T1000 (cell line): Measurements from ENCODE around the gene MAP3K20.

Experiments used
- DNase-seq: peaks from one replicate; lab custom pipeline; 2025; ENCODE audit warnings: mixed read lengths; lab: John Stamatoyannopoulos, UW

MAP3K20 gene

DNA sequence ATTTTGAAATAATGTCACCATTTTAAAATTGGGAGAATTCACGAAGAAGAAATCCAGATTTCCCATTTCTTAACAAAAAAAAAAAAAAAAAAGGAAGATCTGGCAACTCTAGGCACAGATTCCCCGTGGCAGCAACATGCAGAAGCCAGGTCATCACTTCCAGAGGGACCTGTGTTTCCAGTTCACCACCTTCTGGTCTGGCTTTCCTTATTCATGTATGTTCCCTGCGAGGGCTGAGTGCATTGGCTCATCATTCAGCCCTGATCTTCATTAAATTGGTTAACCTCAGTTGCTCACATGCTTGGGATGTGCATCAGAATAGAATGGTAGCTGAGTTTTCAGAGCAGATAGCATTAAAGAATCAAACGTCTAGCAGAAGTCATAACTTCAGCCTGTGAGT lies 25.0 kb upstream of the MAP3K20 start:
- no peak for DNase-seq

DNA sequence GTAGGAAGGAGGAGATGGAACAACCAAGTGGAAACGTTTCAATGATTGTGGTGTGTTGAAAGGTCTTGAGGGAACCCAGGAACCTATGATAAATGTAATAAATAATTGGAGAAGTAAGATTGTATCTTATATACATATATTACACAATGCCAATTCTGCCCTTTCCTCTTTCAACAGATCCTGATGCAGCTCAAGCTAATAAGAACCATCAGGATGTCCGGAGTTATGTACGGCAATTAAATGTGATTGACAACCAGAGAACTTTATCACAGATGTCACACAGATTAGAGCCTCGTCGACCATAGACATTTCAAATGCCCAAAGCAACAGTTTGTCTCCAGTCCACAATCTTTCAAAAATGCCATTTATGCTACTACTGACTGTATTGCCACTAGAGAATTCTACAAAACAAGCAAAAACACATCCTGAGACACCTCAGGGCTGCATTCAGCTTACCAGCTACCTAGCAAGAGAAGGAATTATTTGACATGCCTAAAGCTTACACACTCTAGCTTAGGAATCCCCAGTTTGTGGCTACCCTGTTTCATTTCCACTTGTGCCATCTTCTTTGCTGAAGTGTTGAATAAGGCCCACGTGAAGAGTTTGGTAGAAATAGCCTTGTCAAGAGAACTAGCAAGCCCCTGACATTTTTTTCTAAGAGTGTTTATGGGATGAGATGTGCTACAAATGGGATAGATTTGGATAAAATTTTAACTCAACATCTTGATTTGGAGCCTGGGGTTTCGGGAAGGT lies 24.0 kb upstream of the MAP3K20 start:
- DNase-seq, result no peak

DNA sequence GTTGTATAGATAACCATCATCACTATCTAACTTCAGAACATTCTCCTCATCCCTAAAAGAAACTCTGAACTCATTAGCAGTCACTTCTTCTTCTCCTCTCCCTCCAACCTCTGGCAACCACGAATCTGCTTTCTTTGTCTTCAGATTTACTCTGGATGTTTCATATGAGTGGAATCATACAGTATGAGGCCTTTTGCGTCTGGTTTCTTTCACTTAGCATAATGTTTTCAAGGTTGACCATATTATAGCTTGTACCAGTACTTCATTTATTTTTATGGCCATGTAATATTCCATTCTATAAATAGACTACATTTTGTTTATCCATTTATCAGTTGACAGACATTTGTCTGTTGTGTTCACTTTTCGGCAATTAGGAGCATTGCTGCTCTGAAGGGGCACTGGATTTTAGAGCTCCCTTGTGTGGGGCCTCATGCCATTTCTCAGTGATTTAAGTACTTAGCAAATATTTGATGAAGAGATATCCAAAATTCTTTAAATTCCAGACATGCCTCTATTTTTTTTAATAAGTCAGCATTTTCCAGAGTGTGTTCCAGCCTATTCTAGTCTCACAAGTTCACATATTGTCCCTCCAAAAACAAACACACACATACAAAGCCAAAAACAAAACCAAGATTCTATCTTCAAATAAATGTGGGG lies 22.5 kb upstream of the MAP3K20 start:
- no peak for DNase-seq

DNA sequence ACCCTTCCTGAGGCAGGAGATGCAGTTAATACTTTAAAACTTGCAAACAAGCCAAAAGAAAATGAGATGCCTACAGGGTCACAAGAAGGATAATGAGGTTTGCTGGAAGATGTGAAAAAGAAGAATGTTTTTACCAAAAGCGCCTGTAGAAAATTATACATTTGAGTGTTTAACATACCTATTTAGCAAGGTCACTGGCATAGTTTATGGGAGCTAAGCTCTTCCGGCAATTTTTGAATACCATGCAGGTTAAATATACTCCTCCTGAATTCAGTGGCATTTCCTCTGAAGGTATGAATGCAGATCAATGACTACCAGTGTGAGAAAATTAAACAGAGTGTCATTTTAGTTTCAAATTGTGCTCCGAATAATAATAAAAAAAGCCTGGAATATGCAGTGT lies 21.2 kb upstream of the MAP3K20 start:
- DNase-seq, result no peak

DNA sequence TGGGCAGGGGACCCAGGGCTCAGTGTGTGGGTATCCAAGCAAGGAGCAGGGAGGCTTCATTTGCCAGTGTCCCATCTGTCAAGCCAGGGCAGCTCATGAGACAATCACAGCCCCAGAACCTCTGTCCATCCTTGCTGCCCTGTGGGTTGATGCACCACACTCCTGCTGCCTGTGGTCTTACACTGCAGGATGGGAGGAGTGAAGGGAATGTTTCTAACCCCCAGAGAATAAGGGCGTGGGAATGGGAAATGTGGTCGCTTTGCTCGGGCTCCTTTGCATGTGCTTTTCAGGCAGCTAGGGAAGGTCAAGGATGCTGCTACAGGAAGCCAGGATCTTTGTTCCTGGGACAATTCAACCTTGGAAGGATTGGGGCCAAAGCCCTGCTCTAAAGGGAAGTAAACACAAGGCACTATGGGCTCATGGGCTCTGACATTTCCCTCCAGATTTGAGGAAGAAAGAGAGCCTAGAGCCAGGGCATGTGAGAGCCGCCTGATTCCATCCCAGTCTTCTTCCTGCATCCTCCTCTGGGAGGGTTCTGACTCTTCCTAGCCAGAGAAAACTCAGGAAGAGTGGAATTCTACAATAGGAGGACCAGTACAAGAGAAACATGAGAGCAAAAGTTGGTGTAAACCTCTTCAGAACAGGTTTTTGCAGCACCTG lies 18.8 kb upstream of the MAP3K20 start:
- DNase-seq, result no peak

DNA sequence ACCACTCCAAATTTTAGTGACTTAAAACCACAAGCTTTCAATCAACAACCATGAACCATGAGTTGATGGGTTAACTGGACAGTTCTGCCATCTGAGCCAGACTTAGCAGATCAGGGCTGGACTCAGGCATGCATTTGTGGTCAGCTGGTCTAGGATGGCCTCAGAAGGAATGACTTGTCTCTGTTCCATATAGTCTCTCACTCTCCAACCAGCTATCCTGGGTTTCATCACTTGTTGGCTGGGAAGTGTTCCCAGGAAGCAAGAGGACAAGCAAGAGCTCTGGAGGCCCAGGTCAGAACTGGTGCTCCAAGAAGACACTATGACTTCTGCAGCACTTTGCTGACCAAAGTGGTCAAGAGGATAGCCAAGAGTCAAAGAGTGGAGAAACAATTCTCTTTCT lies 17.5 kb upstream of the MAP3K20 start:
- DNase-seq, result no peak

DNA sequence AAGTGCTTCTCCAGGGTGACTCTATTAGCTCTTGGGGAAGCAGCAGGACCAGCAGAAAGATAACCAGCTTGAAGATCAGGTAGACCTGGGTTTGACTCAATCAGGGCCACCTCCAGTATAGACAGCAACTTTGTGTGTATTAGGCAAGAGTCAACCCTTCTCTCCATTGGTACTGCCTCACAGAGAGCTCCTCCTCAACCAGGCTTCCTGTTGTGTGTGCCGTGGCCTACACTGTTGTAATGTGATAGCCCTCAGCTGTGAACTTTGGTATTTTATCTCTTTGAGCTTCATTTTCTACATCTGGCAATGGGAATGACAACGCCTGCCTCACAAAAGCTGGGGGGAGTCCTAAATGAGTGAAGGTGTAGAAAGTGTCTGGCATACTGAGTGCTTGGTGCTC lies 17.0 kb upstream of the MAP3K20 start:
- no peak for DNase-seq

DNA sequence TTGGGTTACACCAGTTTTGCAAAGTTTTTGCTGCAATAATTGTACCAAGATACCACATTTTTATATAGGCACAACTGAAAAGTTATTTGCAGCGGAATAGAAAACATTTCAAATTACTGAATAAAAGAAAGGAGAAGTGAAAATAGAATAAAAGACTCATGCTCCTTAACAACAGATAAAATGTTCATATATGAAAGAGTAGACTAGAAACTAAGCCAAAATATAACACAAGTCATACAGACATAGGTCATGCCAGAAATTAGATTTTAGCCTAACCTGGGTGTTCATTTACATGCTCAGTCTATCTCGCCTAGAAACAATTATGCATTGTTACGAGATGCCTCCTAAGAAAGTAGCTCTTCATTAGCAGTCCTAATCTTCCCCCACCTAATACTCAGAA lies 16.4 kb upstream of the MAP3K20 start:
- no peak for DNase-seq

DNA sequence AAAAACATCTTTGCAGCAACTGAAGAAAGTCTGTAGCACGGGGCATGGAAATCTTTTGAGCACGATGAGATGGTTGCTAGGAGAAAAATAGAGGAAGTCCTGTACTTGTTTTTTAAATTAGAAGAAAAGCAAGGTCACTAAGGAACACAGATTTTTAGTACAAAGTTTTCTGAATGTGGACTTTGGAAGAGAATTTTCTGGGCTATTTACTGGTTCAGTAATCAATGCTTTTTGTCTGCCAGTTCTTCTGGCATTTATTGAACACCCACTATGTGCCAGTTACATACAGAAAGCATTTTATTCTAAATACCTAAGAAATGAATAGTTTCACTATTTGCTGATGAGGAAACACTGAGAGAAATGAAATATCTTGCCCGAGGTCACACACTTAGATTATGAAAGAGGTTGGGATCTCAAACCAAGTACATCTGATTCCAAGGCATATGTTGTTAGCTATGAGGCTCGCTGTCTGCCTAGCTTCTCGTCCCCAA lies 15.6 kb upstream of the MAP3K20 start:
- DNase-seq, result no peak

DNA sequence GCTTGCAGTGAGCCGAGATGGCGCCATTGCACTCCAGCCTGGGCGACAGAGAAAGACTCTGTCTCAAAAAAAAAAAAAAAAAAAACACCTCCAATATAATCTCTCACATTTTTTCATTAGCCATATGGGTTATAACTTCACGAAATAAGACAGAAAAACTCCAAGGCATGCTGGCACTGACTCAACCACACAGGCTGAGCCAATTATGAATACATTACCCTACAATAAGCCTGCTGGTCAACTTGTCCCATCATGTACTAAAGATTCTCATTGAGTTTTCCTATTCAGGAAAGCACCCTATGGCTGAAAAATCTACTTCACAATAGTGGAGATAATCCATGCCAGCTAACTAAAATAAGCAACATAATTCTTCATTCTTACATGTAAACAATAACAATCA lies 12.8 kb upstream of the MAP3K20 start:
- DNase-seq, result no peak

DNA sequence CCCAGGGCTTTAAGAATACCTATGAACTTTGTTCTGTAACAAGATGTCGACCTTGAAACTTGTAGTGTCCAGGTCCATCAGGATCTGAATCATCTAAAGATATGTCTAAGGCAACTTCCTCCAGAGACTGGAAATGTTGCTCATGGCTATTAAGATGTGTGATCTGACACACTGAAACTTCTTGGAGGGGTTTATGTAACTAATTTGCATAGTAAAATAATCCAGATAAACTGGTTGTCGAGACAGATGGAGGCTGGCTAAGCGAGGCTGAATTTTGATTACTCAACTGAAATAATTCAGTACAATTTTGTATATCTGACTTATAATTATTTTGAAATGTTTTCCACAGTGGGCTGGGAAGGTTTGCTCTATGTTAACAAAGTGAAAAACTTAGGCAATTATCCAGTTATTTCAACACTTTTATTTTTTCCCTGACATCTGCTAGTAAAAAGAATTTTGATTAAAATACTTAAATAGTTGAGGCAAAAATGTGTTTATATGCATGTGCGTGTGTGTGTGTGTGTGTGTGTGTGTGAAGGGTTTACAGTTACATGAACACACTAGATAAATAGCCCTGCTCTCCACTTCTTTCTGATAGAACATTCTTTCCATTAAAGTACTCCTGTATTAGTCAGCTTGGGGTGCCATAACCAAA lies 11.4 kb upstream of the MAP3K20 start:
- no peak for DNase-seq

DNA sequence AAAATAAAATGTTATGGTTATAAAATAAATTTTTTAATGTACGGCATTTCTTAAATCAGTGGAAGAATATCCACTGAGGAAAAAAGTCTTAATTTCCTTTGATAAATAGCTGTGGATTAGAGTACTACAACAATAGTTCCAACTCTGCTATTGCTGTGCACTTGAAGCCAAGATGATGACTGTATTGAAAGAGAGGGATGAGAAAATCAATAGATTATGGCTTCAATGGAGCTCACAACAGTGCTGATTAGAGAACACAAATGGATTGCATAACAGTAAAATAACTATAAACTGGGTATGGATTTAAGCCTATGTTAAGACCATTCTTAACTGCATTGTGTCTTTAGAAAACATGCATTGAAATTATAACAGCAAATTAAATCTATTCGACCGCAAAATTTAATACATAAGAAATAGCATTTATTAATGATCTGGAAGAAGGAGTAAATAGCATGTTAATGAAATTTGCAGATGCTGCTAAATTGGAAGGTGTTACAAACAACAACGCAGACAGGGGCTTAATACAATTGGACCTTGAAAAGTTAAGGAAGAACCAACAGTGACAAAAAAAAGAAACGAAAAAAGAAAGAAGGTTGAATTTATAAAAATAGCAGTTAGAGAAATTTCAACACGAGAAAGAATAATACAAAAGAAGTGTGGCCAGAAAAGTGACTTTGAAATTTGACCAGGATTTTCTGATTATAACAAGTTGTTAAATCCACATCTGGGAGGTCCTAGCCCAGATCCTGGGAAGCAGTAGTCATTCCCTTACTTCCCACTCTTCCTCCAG lies 8.6 kb upstream of the MAP3K20 start:
- DNase-seq, result no peak

DNA sequence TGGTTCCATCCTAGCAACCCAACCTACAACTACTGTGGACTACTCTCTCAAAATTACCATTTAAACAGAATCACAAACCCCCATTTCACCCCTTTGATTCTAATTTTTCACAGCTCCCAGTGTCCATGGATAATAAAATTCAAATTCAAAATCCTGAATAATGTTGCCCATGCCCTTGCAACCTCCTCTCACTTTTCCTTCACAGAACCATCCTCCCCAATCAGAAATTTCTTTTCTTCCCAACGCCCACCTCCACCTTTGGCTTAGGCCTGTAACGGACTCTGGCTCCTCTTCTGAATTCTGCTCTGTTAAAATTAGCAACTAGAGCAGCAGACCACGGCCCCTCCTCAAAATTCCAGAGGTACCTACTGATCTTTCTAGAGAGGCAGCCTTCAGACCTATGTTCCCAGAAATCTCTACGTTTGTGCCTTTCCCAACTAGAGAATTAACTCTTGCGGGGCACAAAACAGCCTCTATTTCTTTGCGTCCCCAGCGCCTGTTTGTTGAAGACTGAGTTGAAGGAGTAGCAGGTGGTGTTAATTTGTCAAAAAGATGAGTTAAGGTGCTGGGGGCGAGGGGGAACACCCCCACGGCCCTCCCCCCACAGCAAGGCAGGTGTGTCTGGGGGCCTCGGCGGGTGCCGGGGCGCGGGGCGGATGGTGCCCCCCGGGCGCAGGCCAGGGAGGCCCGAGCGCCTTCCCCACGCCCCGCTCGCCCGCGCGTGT lies 428 bp upstream of the MAP3K20 start:
- DNase-seq, result no peak

DNA sequence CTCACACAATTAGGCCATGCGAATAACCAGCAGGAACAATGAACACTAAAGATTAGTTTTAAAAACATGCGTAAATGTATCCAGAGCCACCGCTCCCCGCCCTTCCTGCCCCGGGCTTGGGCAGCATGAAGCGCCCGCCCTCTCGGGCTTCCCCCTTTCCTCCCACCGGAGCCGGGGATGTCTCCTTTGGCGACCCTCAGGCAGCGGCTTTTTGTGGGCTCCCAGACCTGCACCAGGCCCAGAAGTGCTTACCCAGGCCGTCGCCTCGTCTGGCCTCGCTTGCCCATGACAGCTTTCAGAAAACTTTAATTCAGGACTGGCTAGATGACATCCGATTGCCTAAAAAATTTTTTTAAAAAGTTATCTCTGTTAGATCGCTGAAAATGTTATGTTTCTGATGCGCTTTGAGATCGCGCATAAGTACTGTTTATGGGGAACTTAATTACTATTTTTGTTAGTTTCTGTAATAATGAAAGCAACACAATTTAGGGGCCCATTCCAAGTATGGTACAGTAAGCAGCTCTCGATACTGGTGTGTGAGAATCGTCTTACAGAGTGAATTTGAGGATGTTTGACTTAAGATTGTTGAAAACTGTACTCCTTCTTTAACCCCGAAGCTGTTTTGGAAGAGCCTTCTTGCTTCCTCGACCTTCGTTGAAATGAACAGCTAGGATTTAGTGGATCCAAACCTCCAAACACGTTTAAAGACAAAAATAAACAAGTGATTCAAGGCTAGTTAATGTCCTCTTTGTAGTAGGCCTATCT lies 1.1 kb downstream of the MAP3K20 start:
- DNase-seq, result peak; percentile 41

DNA sequence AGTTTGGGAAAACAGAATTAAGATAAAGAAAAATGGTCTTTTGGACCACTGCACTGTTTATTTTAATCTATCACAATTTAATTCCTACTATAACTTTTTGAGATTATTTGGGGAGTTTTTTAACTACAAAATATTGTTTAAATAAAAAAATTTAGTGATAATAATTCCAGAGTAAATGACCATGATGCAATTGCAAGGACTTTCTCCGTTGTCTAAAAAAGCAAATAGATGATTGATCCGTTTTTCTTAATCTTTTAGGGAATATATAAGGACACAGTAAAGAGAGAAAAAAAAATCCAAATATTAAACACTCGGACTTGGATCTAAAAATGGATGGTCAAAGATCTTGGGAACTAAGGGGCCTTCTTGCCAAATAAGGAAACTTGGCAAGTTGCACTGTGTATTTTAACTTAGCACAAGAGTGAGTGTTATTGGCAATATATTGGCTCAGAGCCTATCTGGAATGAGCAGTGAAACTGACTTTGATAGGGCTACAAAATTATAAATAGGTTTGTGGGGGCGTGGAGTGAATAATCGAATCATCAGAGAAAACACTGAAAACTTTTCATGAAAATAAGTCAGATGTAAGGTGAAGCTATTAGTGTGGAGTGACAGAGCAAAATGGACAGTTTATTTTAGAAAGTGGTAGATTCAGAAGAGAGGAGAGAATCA lies 2.0 kb downstream of the MAP3K20 start:
- no peak for DNase-seq

DNA sequence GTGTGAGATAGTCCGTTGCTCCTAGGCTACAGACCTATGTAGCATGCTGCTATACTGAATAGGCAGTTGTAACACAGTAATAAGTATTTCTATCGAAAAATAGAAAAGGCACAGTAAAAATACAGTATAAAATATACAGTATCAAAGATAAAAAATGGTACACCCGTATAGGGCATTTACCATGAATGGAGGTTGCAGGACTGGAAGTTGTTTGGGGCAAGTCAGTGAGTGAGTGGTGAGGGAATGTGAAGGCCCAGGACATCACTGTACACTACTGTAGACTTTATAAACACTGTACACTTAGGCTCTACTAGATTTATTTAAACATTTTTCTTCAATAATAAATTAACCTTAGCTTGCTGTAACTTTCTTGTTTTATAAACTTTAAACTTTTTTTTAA lies 3.5 kb downstream of the MAP3K20 start:
- no peak for DNase-seq

DNA sequence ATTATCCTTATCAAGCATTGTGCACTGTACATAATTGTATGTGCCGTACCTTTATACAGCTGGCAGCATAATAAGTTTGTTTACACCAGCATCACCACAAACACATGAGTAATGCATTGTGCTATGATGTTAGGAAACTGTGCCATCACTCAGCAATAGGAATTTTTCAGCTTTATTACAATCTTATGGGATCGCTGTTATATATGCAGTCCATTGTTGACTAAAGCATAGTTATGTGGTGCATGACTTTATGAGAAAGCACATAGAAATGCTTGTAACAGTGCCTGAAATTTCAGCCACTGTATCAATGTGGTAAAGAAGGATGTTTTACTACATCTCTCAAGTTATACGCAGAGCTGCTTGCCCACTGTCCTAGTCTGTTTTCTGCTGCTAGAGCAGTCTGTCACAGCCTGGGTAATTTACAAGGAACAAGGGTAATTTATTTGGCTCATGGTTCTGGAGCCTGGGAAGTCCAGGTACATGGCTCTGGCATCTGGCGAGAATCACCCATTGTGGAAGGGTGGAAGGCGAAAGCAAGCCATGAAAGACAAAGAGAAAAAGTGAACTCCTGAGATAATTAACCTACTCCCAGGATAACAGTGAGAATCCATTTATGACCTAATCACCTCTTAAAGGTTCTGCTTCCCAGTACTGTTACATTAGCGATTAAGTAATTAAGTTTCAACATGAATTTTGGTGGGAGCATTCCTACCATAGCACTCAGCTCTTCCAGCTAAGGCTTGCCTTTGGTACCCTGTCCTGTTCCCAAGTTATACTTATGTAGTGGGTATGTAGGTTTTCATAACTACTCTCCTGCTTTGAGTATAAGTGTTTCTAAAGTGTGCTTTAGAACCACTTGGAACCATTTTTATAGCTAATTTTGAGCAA lies 4.6 kb downstream of the MAP3K20 start:
- no peak for DNase-seq

DNA sequence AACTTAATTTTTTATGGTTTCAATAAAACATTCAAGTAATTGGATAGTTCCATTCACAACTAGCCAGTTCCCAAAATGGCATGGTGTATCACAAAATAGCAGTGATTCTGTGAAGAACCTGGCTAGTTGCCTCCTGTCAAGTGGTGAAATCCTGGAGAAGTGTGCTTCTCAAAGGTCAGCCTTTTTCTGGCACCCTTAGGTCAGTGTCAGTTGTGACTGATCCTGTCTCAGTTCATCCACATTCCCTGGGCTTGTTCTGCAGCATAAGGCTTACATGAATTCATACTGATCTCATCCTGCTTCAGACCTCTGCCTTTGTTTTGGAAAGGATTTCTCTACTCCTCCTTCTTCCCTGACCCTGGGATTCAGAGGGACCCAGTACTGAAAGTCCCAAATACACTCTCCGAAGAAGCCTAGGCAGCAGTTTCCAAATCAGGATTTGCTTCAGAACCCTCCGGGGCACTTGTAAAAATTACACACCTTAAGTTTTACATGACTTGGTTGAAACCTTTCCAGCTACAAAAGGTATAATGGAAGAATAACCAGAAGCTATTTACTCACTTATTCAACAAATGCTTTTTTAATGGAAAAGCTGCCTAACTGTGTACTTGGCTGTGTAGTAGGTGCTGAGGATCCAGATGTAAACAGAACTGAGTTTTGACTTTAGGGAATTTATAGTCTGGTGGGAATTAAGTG lies 11.0 kb downstream of the MAP3K20 start:
- DNase-seq, result no peak
